Keratinocyte (primary cell): ENCODE results near the gene TMEM183A.

Experiments
- CTCF ChIP-seq, 3 experiments: IDR thresholded peaks in 1 of 3; conservative IDR thresholded peaks in 1 of 3; optimal IDR thresholded peaks in 1 of 3; 2 replicates in 2 of 3; 3 replicates in 1 of 3; pipeline versions ENCODE3 to v1.5.1; 2011; ENCODE audit warnings: low read length in 3 of 3, mild to moderate bottlenecking in 3 of 3, moderate library complexity in 2 of 3, control low read depth in 1 of 3, inconsistent platforms in 1 of 3; ENCODE audit not compliant: insufficient read depth in 2 of 3; ENCODE audit errors: extremely low read depth in 1 of 3
- EZH2 ChIP-seq: IDR thresholded peaks from one replicate; pipeline ENCODE4 v1.6.1; 2012; ENCODE audit warnings: inconsistent platforms, mild to moderate bottlenecking, low read length, moderate library complexity

GRCh38 chr1:203052601-203053000, 45.4 kb downstream of the TMEM183A start:
- TF ChIP-seq CTCF (optimal IDR thresholded peaks at IDR 0.05 in 1 of 3, IDR thresholded peaks at IDR 0.05 in 1 of 3, conservative IDR thresholded peaks at IDR 0.05 in 1 of 3; ENCODE audit: extremely low read depth in 1 of 3, insufficient read depth in 2 of 3, low read length in 3 of 3) (no peak), EZH2 (no peak)
